KMS-11 (cell line): ENCODE results near the gene DLL4.

Experiments
- H2AFZ ChIP-seq: fragments of 200-600 bp; sonication (generic); 2 replicates; pipeline ENCODE4 v1.6.1; 2016; ENCODE audit warnings: antibody characterized with exemption, mixed run types, low read depth
- H3K27ac ChIP-seq: fragments of 200-600 bp; sonication (generic); 2 replicates; pipeline ENCODE4 v1.6.1; 2016; ENCODE audit warnings: mild to moderate bottlenecking, mixed run types
- H3K27me3 ChIP-seq: fragments of 200-600 bp; sonication (generic); 2 replicates; pipeline ENCODE4 v1.6.1; 2017; ENCODE audit warnings: mild to moderate bottlenecking, low read depth, mixed run types, moderate library complexity; ENCODE audit not compliant: insufficient read depth
- H3K36me3 ChIP-seq: fragments of 200-600 bp; sonication (generic); 2 replicates; pipeline ENCODE4 v1.6.1; 2017; ENCODE audit warnings: mild to moderate bottlenecking, mixed run types; ENCODE audit not compliant: insufficient read depth
- H3K4me1 ChIP-seq: fragments of 200-600 bp; sonication (generic); 2 replicates; pipeline ENCODE4 v1.6.1; 2016; ENCODE audit warnings: mild to moderate bottlenecking, low read depth, mixed run types; ENCODE audit not compliant: poor library complexity, severe bottlenecking
- H3K4me2 ChIP-seq: fragments of 200-600 bp; sonication (generic); 2 replicates; pipeline ENCODE4 v1.7.0; 2016; ENCODE audit warnings: mild to moderate bottlenecking, mixed run types
- H3K4me3 ChIP-seq: fragments of 200-600 bp; sonication (generic); IDR thresholded peaks from 2 replicates; pipeline ENCODE4 v1.6.1; 2017; ENCODE audit warnings: low read depth, low read length, mixed read lengths; ENCODE audit not compliant: insufficient read depth
- H3K79me2 ChIP-seq: fragments of 200-600 bp; sonication (generic); 2 replicates; pipeline ENCODE4 v1.6.1; 2016; ENCODE audit warnings: low read depth, mixed run types; ENCODE audit not compliant: insufficient read depth
- H3K9ac ChIP-seq: fragments of 200-600 bp; sonication (generic); 2 replicates; pipeline ENCODE4 v1.6.1; 2016; ENCODE audit warnings: mild to moderate bottlenecking, mixed run types
- H4K20me1 ChIP-seq: fragments of 200-600 bp; sonication (generic); 2 replicates; pipeline ENCODE4 v1.6.1; 2016; ENCODE audit warnings: mild to moderate bottlenecking, mixed run types; ENCODE audit not compliant: insufficient read depth
- CTCF ChIP-seq: fragments of 200-600 bp; sonication (generic); conservative IDR thresholded peaks from 2 replicates; pipeline ENCODE4 v1.6.1; 2017; ENCODE audit warnings: low read depth, mild to moderate bottlenecking, antibody characterized with exemption, low read length, moderate library complexity, mixed read lengths

DLL4 gene

DNA sequence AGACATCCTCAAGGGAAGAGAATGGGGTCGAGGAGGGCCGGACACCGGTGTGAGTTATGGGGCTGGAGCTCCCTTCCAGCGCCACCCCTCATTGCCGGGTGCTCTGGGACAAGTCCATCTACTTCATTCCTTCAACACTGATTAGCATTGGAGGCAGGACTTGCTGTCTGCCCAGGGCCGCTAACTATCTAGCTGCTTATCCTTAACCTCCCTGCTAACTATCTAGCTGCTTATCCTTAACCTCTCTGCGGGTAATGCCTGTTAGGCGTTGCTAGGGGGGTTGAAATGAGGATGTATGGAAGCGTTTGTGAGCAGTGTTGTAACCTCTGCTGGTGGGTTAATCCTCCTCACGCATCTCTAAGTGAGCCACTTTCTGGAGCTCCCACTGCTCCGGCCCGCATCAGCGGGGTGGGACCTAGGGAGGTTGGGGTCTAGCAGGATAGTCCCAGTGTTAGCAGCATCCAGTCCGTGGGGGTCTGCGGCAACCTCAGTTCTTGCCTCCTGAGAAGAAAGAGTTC lies 13.3 kb downstream of the DLL4 start:
- Histone ChIP-seq H2AFZ (peak overlapping the region; percentile 98), H3K4me3 (no peak overlapping the region), H3K27me3 (no peaks in the 10 kb centered on the region), H3K27ac (no peak overlapping the region), H3K4me1 (peaks cover 30% of the 10 kb centered on the region), H3K79me2 (no peaks in the 10 kb centered on the region), H3K36me3 (no peaks in the 10 kb centered on the region), H3K9ac (peak overlapping the region; percentile 56; the same call in 1 of the 2 replicates), H4K20me1 (no peaks in the 10 kb centered on the region), H3K4me2 (peak overlapping the region; percentile 90)
- no peak for TF ChIP-seq CTCF

- H3K4me2 ChIP-seq = peak overlapping the region; percentile 90; the same call in 1 of the 2 replicates
- no peaks in the 10 kb centered on the region for H3K79me2 ChIP-seq
- H4K20me1 ChIP-seq = no peaks in the 10 kb centered on the region
- no peaks in the 10 kb centered on the region for H3K36me3 ChIP-seq
- peak overlapping the region; percentile 98; the same call in 1 of the 2 replicates for H2AFZ ChIP-seq
- H3K27me3 ChIP-seq = no peaks in the 10 kb centered on the region
- no peak overlapping the region for H3K9ac ChIP-seq
- no peak overlapping the region for H3K4me3 ChIP-seq
- no peak overlapping the region for H3K27ac ChIP-seq
- no peak for TF ChIP-seq CTCF
- peaks cover 30% of the 10 kb centered on the region for H3K4me1 ChIP-seq
These were observed 13.7 kb downstream of the DLL4 start for GRCh38 chr15:40942878-40943277.

GRCh38 chr15:40943764-40944365 lies 14.7 kb downstream of the DLL4 start:
- Histone ChIP-seq H3K9ac (no peak overlapping the region), H4K20me1 (no peaks in the 10 kb centered on the region), H3K79me2 (no peaks in the 10 kb centered on the region), H3K4me1 (peaks cover 30% of the 10 kb centered on the region), H3K27me3 (no peaks in the 10 kb centered on the region), H2AFZ (no peak overlapping the region), H3K36me3 (no peaks in the 10 kb centered on the region), H3K4me2 (no peak overlapping the region), H3K27ac (no peak overlapping the region), H3K4me3 (no peak overlapping the region)
- no peak for TF ChIP-seq CTCF

DNA sequence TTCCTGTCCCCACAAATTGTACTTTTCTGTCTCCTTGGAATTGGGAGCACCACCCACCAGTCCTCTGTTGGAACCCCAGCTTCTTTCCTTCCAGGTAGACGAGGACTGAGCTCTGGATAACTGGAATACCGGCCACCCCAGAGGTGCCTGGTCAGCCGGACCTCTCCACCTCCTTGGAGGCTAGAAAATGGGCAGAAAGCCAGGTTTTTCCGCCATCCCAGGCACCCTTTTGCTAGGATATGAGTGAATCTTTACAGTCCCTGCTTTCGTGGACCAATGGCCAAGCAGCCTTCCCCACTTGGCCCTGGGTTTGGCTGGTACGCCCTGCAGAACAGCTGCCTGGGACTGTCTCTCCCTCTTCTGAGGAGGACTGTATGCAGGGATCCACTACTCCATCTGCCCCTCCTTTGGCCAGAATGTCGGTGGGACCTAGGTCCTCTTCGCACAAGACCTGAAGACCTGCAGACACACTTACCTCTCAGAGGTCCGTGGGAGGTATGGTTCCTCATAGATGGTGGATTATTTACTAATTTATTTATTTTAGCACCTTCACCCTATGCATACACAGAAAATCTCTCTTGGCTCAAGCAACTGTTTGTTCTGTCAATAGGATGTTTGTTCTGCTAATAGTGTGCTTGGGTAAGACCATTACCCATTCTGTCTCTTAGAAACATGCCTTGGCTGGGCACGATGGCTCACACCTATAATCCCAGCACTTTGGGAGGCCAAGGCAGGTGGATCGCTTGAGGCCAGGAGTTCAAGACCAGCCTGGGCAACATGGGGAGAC lies 15.6 kb downstream of the DLL4 start:
- no peak overlapping the region for H2AFZ ChIP-seq
- no peak overlapping the region for H3K4me3 ChIP-seq
- no peaks in the 10 kb centered on the region for H3K36me3 ChIP-seq
- no peaks in the 10 kb centered on the region for H3K79me2 ChIP-seq
- no peaks in the 10 kb centered on the region for H4K20me1 ChIP-seq
- H3K27ac ChIP-seq = no peak overlapping the region
- H3K27me3 ChIP-seq = no peaks in the 10 kb centered on the region
- H3K4me1 ChIP-seq = peaks cover 30% of the 10 kb centered on the region
- H3K9ac ChIP-seq = no peak overlapping the region
- no peak for TF ChIP-seq CTCF
- H3K4me2 ChIP-seq = no peak overlapping the region
